ENCODE results near the gene PACS2.
A peak's percentile ranks its signal among the peaks of the same experiment; 100 is the strongest.
"Not testable (repeated sequence)": the region's sequence is repeated elsewhere in the genome, so short reads cannot be mapped to it uniquely, and the experiment has no call there.

PACS2 gene

DNA sequence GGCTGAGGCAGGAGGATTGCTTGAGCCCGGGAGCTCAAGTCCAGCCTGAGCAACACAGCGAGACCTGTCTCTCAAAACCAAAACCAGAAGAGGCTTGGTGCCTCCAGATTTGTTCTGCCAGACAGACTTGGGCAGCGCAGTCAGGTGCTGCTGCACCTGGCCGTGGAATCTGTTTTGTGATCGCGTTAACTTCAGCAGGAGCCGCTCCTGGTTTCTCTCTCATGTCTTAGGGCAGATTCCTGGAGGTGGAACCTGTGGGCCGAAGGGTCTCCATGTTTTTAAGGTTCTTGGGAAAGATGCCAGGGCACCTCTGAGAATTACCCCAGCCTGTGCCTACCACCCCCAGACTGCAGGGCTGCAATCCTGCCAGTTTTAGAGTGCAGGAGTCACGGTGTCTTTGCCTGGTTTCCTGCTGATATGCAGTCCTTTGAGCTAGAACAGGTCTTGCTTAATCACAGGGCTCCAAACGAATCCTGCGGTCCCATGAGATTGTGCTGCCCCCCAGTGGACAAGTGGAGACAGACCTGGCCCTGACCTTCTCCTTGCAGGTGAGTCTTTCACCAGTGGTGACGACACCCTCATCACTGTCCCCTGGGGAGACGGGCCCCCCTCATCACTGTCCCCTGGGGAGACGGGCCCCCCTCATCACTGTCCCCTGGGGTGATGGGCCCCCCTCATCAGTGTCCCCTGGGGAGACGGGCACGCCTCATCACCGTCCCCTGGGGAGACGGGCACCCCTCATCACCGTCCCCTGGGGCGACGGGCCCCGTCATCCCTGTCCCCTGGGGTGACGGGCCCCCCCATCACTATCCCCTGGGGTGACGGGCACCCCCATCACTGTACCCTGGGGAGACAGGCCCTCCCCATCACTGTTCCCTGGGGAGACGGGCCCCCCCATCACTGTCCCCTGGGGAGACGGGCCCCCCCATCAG is 37.6 kb downstream of the PACS2 start:
- DNase-seq, result peak; percentile 57 to 81 (median 74)

- DNase-seq, result no peak
Observed at GRCh38 chr14:105353136-105353535, 38.6 kb downstream of the PACS2 start.

GRCh38 chr14:105354541-105354940 is 40.0 kb downstream of the PACS2 start:
- no peak for DNase-seq

GRCh38 chr14:105355049-105355575 is 40.6 kb downstream of the PACS2 start:
- DNase-seq, result no peak

- DNase-seq, result no peak
Observed at GRCh38 chr14:105355850-105356604, 41.5 kb downstream of the PACS2 start.

DNA sequence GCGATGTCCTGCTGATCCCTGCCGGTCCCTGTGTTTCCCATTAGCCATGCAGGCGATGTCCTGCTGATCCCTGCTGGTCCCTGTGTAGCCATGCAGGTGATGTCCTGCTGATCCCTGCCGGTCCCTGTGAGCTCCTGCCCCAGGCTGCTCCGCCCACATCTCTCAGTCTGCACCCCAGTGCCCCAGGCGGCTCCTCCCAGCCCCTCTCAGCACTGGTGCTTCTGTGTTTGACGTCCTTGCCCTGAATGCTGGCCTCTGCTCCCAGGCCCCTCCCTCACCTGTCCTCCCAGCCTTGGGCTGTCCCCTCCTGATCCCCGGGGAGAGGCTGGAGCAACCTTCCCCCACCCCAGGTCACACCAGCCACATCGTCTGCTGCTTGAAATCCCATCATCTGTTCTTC is 42.4 kb downstream of the PACS2 start:
- no peak for DNase-seq

- no peak for DNase-seq
Observed at GRCh38 chr14:105357626-105358025, 43.1 kb downstream of the PACS2 start.

DNA sequence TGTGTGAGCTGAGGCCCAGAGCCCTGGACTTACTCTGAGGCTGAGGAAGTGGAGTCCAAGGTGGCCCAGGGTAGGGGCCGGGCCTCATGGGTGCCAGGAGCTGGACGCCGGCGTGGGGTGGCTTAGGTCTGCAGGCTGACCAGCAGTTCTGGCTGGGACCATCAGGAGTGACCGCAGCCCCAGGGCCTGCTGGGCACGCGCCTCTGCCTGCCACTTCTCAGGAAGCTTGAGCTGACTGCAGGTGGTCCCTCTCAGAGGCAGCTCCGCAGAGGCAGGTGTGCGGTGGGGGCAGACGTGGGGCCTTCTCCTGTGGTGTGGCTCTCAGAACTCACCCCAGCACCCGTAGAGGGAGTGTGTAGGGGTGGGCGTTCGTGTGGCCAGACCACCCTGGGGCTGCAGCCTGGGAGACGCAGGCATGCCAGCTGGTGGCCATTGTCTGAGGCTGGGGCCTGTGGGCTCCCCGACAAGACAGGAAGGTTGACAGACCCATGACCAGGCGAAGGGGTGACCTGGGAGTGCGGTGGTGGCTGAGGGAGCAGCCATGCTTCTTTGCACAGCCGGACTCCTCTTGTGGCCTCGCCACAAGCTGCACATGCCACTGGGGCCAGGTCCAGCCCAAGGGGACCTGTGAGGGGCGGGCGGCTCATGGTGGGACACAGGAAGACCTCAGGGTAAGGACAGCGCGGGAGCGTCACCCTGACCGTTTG is 43.7 kb downstream of the PACS2 start:
- no peak for DNase-seq

- no peak for DNase-seq
Observed at GRCh38 chr14:105358943-105359342, 44.4 kb downstream of the PACS2 start.

DNA sequence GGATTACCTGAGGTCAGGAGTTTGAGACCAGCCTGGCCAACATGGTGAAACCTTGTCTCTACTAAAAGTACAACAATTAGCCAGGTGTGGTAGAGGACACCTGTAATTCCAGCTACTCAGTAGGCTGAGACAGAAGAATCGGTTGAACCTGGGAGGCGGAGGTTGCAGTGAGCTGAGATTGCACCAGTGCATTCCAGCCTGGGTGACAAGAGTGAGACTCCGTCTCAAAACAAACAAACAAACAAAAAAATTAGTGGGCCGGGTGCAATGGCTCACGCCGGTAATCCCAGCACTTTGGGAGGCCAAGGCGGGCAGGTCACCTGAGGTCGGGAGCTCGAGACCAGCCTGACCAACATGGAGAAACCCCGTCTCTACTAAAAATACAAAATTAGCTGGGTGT is 46.9 kb downstream of the PACS2 start:
- DNase-seq, result not testable (repeated sequence)

GRCh38 chr14:105363847-105364708 is 49.5 kb downstream of the PACS2 start:
- DNase-seq, result peak in 2 of 4 experiments; percentile 31 to 52

DNA sequence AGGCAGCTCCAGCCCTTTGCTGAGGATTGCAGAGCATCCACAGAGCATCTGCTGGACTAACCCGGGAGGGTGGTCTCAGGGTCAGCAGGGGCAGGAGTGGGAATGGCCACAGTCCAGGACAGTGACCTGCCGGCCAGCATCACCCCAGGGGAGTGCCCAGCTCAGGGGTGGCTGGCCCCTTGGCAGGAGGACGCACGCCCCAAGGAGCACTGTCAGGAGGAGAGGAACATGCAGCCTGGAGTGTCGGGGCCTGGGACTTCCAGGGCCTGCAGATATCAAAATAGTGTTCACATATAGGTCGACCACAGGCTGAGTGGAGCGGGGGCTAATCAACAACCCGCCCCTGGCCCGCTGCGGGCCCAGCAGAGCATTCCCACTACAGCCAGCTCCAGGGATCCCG is 50.6 kb downstream of the PACS2 start:
- no peak for DNase-seq

DNA sequence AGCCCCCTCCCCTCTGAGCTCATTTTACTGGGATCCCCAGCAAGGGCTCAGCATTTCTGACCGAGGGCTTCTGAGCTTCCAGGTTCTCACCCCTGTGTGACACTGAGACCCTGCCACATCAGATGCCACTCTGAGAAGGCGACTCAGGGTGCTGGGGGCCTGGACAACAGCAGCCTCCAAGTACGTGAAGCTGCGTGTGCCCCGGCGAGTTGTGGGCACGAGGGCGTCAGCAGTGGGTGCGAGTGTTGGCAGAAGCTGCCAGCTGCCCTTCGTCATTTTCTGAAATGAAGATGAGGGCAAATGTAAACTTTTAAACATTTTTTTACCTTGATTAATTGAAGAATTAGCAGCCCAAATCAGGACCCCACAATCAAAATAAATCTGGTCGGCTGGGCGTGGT is 51.1 kb downstream of the PACS2 start:
- no peak for DNase-seq

DNA sequence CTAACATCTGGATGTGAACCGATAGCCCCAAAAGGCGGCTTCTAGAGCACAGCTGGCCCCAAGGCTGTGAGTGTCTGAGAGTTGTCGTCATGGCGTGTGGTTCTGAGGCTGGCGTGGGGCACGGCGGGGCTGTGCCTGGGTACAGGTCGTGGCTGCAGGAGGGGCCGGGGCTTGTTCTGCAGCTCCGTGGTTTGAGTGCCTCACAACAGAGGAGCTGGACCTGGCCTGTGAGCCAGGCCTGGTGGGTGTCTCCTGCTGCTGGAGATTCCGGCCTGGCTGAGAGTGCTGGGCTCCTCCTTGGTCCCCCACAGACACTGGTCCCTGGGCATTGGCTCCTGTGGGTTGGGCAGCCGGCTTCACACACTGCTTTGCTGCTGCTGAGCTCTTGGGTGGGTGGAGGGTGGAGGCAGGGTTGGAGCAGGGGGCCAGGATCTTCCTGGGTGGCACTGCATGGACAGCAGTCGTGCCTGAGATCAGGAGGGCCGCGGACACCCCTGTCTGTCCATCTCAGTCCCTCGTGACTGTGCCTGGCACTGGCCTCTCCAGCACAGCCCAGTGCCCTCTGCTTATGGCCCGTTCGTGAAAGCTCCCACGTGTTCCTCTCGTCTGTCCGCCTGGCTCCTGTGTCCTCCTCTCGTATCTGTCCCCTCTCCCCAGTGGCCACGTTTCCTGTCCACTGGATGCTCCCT is 52.0 kb downstream of the PACS2 start:
- DNase-seq, result no peak

GRCh38 chr14:105367116-105368031 is 52.8 kb downstream of the PACS2 start:
- DNase-seq, result no peak

- no peak for DNase-seq
Observed at GRCh38 chr14:105368032-105368417, 53.5 kb downstream of the PACS2 start.

DNA sequence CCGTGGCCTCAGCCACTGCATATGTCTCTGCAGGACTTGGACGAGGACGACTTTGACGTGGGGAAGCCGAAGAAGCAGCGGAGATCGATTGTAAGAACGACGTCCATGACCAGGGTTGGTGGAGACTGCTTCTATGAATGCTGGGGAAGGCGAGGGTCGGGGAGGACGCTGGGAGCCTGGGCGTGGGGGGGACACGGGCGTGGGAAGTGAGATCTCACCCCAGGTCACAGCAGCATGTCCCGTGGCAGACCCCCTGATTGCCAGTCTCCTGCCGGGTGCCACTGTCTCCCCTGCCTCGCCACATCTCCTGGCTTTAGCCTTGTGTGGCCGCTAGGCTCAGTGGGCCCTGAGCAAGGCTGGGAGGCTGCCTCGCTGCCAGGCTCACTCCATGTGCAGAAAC is 53.9 kb downstream of the PACS2 start:
- no peak for DNase-seq

DNA sequence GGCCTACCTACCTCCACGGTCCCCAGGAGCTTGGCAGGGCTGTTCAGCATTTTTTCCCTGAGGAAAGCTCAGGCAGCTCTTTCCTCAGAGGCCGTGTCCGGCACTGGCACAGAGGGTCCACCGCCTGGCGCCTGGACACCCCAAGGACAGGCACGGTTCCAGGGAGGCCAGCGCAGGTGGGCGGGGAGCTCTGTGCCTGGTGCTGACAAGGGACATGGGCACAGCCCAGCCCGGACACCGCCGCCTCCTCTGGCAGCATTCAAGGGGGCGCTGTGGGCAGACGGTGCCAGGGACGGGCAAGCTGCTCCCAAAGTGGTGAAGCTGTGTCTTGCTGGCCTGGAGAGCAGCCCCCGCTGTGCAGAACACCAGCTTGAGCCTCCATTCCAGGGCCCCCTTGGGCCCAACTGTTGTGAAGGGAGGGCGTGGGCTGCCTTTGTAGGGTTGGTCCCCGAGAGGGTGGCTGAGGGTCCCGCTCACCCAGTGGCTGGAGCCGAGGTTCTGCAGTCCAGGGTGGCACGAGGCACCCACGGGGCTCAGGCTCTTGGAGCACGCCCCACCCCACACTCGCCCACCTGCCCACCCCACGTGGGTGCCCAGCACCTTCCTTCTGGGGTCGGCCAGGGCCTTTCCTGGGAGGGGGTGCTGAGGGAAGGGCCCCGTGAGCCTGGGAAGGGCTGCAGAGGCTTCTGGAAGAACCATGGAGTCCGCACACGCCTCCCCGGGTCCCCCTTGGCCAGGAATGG is 54.5 kb downstream of the PACS2 start:
- DNase-seq, result no peak

DNA sequence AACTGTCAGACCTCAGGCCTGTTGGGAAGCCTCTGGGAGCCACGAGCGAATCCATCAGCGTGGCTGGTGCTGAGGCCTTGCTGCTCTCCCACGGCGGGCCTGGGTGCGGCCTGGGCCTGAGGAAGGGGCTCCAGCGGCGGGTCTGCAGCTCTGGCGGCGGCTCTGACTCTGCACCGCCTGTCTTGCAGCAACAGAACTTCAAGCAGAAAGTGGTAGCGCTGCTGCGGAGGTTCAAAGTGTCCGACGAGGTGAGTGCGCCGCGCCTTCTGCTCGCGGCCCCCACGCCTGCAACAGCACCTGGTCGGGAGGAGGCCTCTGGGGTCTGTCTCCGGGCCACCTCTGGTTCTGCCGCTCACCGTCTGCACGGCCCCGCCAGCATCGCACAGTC is 55.1 kb downstream of the PACS2 start:
- DNase-seq, result no peak

DNA sequence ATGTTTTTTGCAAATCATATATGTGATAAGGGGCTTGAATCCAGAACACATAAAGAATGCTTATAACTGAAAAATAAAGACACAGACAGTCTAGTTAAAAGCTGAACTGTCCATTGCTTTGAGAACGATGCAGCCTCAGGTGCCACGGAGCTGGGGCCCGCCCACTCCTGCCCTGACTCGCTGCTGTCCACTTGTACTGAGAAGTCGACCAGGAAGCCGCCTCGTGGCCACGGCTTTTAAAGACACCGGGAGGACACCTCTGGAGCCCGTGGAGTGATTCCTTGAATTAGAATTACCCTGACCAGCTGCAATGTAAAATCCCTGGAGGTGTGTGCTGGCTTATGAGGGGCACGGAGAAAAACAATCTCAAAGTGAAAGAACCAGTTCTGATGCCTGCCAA is 59.8 kb downstream of the PACS2 start:
- no peak for DNase-seq

Data from activated naive CD4-positive, alpha-beta T cell (primary cell).